H1 (cell line): ENCODE results near the gene DPY19L1. TPM values are rescaled to one million over a fixed set of nuclear protein-coding genes. Genes with fewer than 3 reads are reported as not detected.

Experiments used
- CTCF ChIA-PET: fragments of 300-600 bp; sonication (Branson Sonifier 250); formaldehyde crosslinking; loops from one replicate; lab custom pipeline; 2021; ENCODE audit not compliant: partially characterized antibody; lab: Charles Lee
- POLR2A ChIA-PET: fragments of 300-600 bp; sonication (Branson Sonifier 250); formaldehyde crosslinking; loops from one replicate; lab custom pipeline; 2021; ENCODE audit warnings: inconsistent platforms; ENCODE audit not compliant: partially characterized antibody; lab: Charles Lee
- DNase-seq, 2 experiments: peaks; one replicate each; pipeline versions ENCODE4 v3.0.0 to v3.0.0-alpha.2; 2010 to 2022; ENCODE audit warnings: low spot score in 2 of 2, low read depth in 1 of 2, mixed read lengths in 1 of 2
- FAIRE-seq: peaks from 2 replicates; lab custom pipeline; 2011; peaks lifted over from hg19 to GRCh38; lab: Jason Lieb, UNC
- H2AFZ ChIP-seq: 2 replicates; pipeline ENCODE4 v1.8.1; 2012; ENCODE audit warnings: low read length, inconsistent platforms
- H2AK5ac ChIP-seq: 2 replicates; pipeline ENCODE4 v1.6.1; 2013; ENCODE audit warnings: low read depth, low read length
- H2BK120ac ChIP-seq: replicated peaks from 2 replicates; pipeline ENCODE3; 2013; ENCODE audit warnings: low read depth, low read length, inconsistent platforms
- H2BK12ac ChIP-seq: 2 replicates; pipeline ENCODE4 v1.6.1; 2013; ENCODE audit warnings: low read depth, low read length
- H2BK15ac ChIP-seq: 2 replicates; pipeline ENCODE4 v1.6.1; 2013; ENCODE audit warnings: low read length
- H2BK20ac ChIP-seq: 2 replicates; pipeline ENCODE4 v1.6.1; 2013; ENCODE audit warnings: low read length
- H2BK5ac ChIP-seq: 2 replicates; pipeline ENCODE4 v1.6.1; 2013; ENCODE audit warnings: low read depth, low read length
- H3K14ac ChIP-seq: 2 replicates; pipeline ENCODE4 v1.6.1; 2013; ENCODE audit warnings: inconsistent platforms; ENCODE audit not compliant: insufficient read length
- H3K18ac ChIP-seq: 2 replicates; pipeline ENCODE4 v1.6.1; 2013; ENCODE audit warnings: low read length; ENCODE audit errors: extremely low read depth
- H3K23ac ChIP-seq: 2 replicates; pipeline ENCODE4 v1.6.1; 2013; ENCODE audit warnings: inconsistent platforms; ENCODE audit not compliant: insufficient read length
- H3K23me2 ChIP-seq: 2 replicates; pipeline ENCODE4 v1.6.1; 2013; ENCODE audit warnings: low read depth, low read length
- H3K27ac ChIP-seq: 2 replicates; pipeline ENCODE4 v1.6.1; 2011; ENCODE audit warnings: low read depth, low read length, inconsistent platforms
- H3K27me3 ChIP-seq, 4 experiments: replicated peaks in 1 of 4; 1 replicate in 1 of 4; 2 replicates in 3 of 4; pipeline versions ENCODE4 v1.6.1 to v1.8.1; 2011 to 2013; ENCODE audit warnings: low read length in 3 of 4, mild to moderate bottlenecking in 3 of 4, inconsistent platforms in 2 of 4, mixed read lengths in 2 of 4, moderate library complexity in 1 of 4; ENCODE audit not compliant: control insufficient read depth in 3 of 4, insufficient read depth in 3 of 4; ENCODE audit errors: extremely low read depth in 1 of 4
- H3K36me3 ChIP-seq, 4 experiments: 2 replicates each; pipeline versions ENCODE4 v1.6.1 to v1.8.1; 2011 to 2013; ENCODE audit warnings: mild to moderate bottlenecking in 4 of 4, low read length in 3 of 4, moderate library complexity in 2 of 4, control low read depth in 1 of 4, inconsistent platforms in 1 of 4; ENCODE audit not compliant: insufficient read depth in 4 of 4, control insufficient read depth in 2 of 4
- H3K4ac ChIP-seq: replicated peaks from 2 replicates; pipeline ENCODE3; 2013; ENCODE audit warnings: low read length, low read depth, mixed read lengths, inconsistent platforms; ENCODE audit not compliant: insufficient read length
- H3K4me1 ChIP-seq, 4 experiments: replicated peaks in 1 of 4; 1 replicate in 1 of 4; 2 replicates in 3 of 4; pipeline versions ENCODE4 v1.6.1 to v1.8.1; 2011 to 2013; ENCODE audit warnings: low read length in 3 of 4, inconsistent platforms in 2 of 4, mixed read lengths in 1 of 4; ENCODE audit not compliant: insufficient read depth in 4 of 4, control insufficient read depth in 3 of 4
- H3K4me2 ChIP-seq, 2 experiments: 2 replicates each; pipeline versions ENCODE4 v1.6.1 to v1.8.1; 2011 to 2013; ENCODE audit warnings: low read depth in 2 of 2, low read length in 2 of 2, control low read depth in 1 of 2, inconsistent platforms in 1 of 2, mild to moderate bottlenecking in 1 of 2; ENCODE audit not compliant: insufficient read depth in 1 of 2
- H3K4me3 ChIP-seq, 4 experiments: fragments of 200-600, 300-600 bp in 1 of 4; sonication (generic), shearing (Covaris generic), sonication (Bioruptor Twin) in 1 of 4; 2 replicates each; pipeline versions ENCODE4 v1.5.1 to v1.8.1; 2011 to 2016; ENCODE audit warnings: low read length in 4 of 4, low read depth in 3 of 4, control low read depth in 2 of 4, inconsistent platforms in 2 of 4, mild to moderate bottlenecking in 2 of 4, mixed read lengths in 1 of 4, moderate library complexity in 1 of 4; ENCODE audit not compliant: insufficient read depth in 2 of 4; ENCODE audit errors: extremely low read depth in 1 of 4
- H3K56ac ChIP-seq: replicated peaks from 2 replicates; pipeline ENCODE3; 2013; ENCODE audit warnings: low read depth, mild to moderate bottlenecking, mixed read lengths, low read length, inconsistent platforms; ENCODE audit not compliant: insufficient read length
- H3K79me1 ChIP-seq: 2 replicates; pipeline ENCODE4 v1.6.1; 2013; ENCODE audit warnings: low read depth, low read length, control low read depth
- H3K79me2 ChIP-seq, 2 experiments: 2 replicates each; pipeline versions ENCODE4 v1.6.1 to v1.8.1; 2012 to 2013; ENCODE audit warnings: low read length in 2 of 2, mild to moderate bottlenecking in 2 of 2, inconsistent platforms in 1 of 2; ENCODE audit not compliant: insufficient read depth in 2 of 2, control insufficient read depth in 1 of 2
- H3K9ac ChIP-seq, 4 experiments: replicated peaks in 1 of 4; 1 replicate in 1 of 4; 2 replicates in 3 of 4; pipeline versions ENCODE4 v1.6.1 to v1.8.1; 2011 to 2013; ENCODE audit warnings: low read depth in 3 of 4, low read length in 3 of 4, control low read depth in 2 of 4, mild to moderate bottlenecking in 2 of 4, moderate library complexity in 2 of 4, inconsistent platforms in 1 of 4; ENCODE audit errors: extremely low read depth in 1 of 4
- H3K9me3 ChIP-seq, 2 experiments: 2 replicates each; pipeline versions ENCODE4 v1.6.1 to v1.8.1; 2012 to 2013; ENCODE audit warnings: mild to moderate bottlenecking in 2 of 2, moderate library complexity in 2 of 2, control low read depth in 1 of 2, inconsistent platforms in 1 of 2, low read depth in 1 of 2, low read length in 1 of 2, mixed read lengths in 1 of 2; ENCODE audit not compliant: insufficient read depth in 2 of 2
- H4K20me1 ChIP-seq, 2 experiments: replicated peaks in 1 of 2; 2 replicates each; pipeline versions ENCODE3 to v1.8.1; 2011 to 2013; ENCODE audit warnings: inconsistent platforms in 2 of 2, low read length in 2 of 2, mild to moderate bottlenecking in 1 of 2; ENCODE audit not compliant: insufficient read depth in 2 of 2, control insufficient read depth in 1 of 2
- H4K5ac ChIP-seq: 2 replicates; pipeline ENCODE4 v1.6.1; 2013; ENCODE audit warnings: low read length, low read depth, mixed read lengths, inconsistent platforms; ENCODE audit not compliant: insufficient read length
- H4K8ac ChIP-seq: 2 replicates; pipeline ENCODE4 v1.8.0; 2013; ENCODE audit warnings: mild to moderate bottlenecking, moderate library complexity, low read length, inconsistent platforms; ENCODE audit not compliant: insufficient read depth; ENCODE audit errors: extremely low read depth
- H4K91ac ChIP-seq: replicated peaks from 2 replicates; pipeline ENCODE3; 2013; ENCODE audit warnings: low read length, mixed read lengths, inconsistent platforms; ENCODE audit not compliant: insufficient read length
- PHF8 ChIP-seq: fragments of 200-600 bp; sonication (generic); conservative IDR thresholded peaks from 2 replicates; pipeline ENCODE4 v1.7.1; 2012; ENCODE audit warnings: low read depth, mild to moderate bottlenecking, inconsistent platforms, low read length, moderate library complexity
- WGBS, 2 experiments: shearing (Covaris generic) in 1 of 2; methylation state at CpG; one replicate each; pipeline versions ENCODE4 v1.1.6 to v1.1.7; 2013 to 2015; ENCODE audit warnings: low lambda C conversion rate in 2 of 2, mixed read lengths in 2 of 2, inconsistent platforms in 1 of 2, low coverage in 1 of 2, missing lambda C conversion rate in 1 of 2; ENCODE audit not compliant: insufficient replicate concordance in 2 of 2, insufficient coverage in 1 of 2, insufficient read length in 1 of 2; ENCODE audit errors: extremely low coverage in 1 of 2, missing lambda C conversion rate in 1 of 2; 5-methylcytosine and 5-hydroxymethylcytosine counted together
- polyA plus RNA-seq, 7 experiments: library from polyadenylated mRNA; depleted of rRNA in 3 of 7; stranded (reverse) in 5 of 7; unstranded in 2 of 7; fragments of >200 nt in 5 of 7; fragments of 200-250 nt in 2 of 7; gene quantifications; 1 replicate in 5 of 7; 2 replicates in 1 of 7; 4 replicates in 1 of 7; pipeline versions ENCODE4 v1.2.1 to v1.2.3, GENCODE V29; 2011 to 2013; ENCODE audit warnings: missing spikeins in 2 of 7, mixed read lengths in 2 of 7
- total RNA-seq: library from RNA; stranded (reverse); fragmentation: NEBNext Ultra II Directional; extraction: Animal tissue kit (Norgen Biotek cat#: 25700); gene quantifications from 2 replicates; pipeline ENCODE4 v1.2.1, GENCODE V29; 2021

Gene DPY19L1
- total and polyA plus RNA-seq, 2 of the 8 experiments (the other 6 are each of a cell fraction or from before 2014, with no cell fraction given) = 14.1 to 23.3 TPM

DNA sequence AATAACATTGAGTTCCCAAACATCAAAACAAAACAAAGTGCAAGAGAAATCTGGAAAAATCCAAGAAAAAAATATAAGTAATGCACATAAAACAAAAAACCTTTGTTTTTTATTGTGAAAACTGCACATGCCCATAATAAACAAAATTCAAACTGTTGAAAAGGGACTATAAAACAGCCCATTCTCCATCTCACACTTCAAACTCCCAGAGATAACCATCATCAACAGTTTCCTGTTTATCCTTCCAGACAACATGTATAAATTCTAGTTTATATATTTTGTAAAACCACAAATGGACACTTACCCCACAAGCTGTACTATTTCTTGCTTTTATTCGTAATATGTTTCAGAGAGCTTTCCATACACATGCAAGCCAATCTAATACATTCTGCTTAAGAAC is 79.3 kb downstream of the DPY19L1 start:
- POLR2A ChIA-PET = no interaction called here

More for the DNA sequence above, 79.3 kb downstream of the DPY19L1 start:
- H3K14ac ChIP-seq = no peak overlapping the region
- no peak overlapping the region for H3K56ac ChIP-seq
- WGBS, 2 experiments = 100% methylated on average over 1 of the region's 1 CpG; no CpG with 5 or more reads in 1 of the 2 experiments
- H3K27me3 ChIP-seq = no peaks in the 10 kb centered on the region
- H3K79me1 ChIP-seq = no peaks in the 10 kb centered on the region
- no peak for DNase-seq
- no peak overlapping the region for H3K4me2 ChIP-seq
- H2BK5ac ChIP-seq = no peak overlapping the region
- no peak overlapping the region for H3K4me3 ChIP-seq
- CTCF ChIA-PET = no interaction called here
- H2BK15ac ChIP-seq = no peak overlapping the region
- H4K5ac ChIP-seq = no peak overlapping the region
- H3K27ac ChIP-seq = no peak overlapping the region
- no peak overlapping the region for H2AK5ac ChIP-seq
- no peak overlapping the region for H3K9ac ChIP-seq
- H3K4ac ChIP-seq = no peak overlapping the region
- no peak overlapping the region for H4K8ac ChIP-seq
- H3K36me3 ChIP-seq = no peaks in the 10 kb centered on the region
- H2BK20ac ChIP-seq = no peak overlapping the region
- no peaks in the 10 kb centered on the region; a peak in 1 of 7 replicates for H3K4me1 ChIP-seq
- no peak overlapping the region for H2BK12ac ChIP-seq
- no peak overlapping the region for H2AFZ ChIP-seq
- no peaks in the 10 kb centered on the region for H3K79me2 ChIP-seq
- FAIRE-seq = no peak
- TF ChIP-seq PHF8 = no peak
- H3K23ac ChIP-seq = no peak overlapping the region
- no peak overlapping the region for H4K91ac ChIP-seq
- no peak overlapping the region for H2BK120ac ChIP-seq
- no peaks in the 10 kb centered on the region for H3K9me3 ChIP-seq
- no peaks in the 10 kb centered on the region for H3K23me2 ChIP-seq
- H4K20me1 ChIP-seq = no peaks in the 10 kb centered on the region
- H3K18ac ChIP-seq = no peak overlapping the region
